ENCODE measurements around the gene NALCN.

The NALCN gene

GRCh38 chr13:101218484-101218883 lies 197.8 kb downstream of the NALCN start:
- Histone ChIP-seq H3K9me3 (no peaks in the 10 kb centered on the region), H3K27me3 (no peaks in the 10 kb centered on the region), H3K36me3 (no peaks in the 10 kb centered on the region), H3K4me2 (no peak overlapping the region), H3K4me1 (no peaks in the 10 kb centered on the region), H3K27ac (no peak overlapping the region), H3K4me3 (no peak overlapping the region), H4K20me1 (no peaks in the 10 kb centered on the region), H3K9ac (no peak overlapping the region)
- TF ChIP-seq Cebpa-rat (IDR thresholded peaks at IDR 0.05), result no peak

GRCh38 chr13:101217086-101217485 lies 199.2 kb downstream of the NALCN start:
- H3K4me3 ChIP-seq, result no peak overlapping the region
- no peak for TF ChIP-seq Cebpa-rat (IDR thresholded peaks at IDR 0.05)
- H4K20me1 ChIP-seq, result no peaks in the 10 kb centered on the region
- no peaks in the 10 kb centered on the region for H3K36me3 ChIP-seq
- no peak overlapping the region for H3K27ac ChIP-seq
- H3K4me1 ChIP-seq, result no peaks in the 10 kb centered on the region
- H3K9ac ChIP-seq, result no peak overlapping the region
- no peaks in the 10 kb centered on the region for H3K27me3 ChIP-seq
- H3K4me2 ChIP-seq, result no peak overlapping the region
- no peaks in the 10 kb centered on the region for H3K9me3 ChIP-seq

GRCh38 chr13:101211261-101211660 lies 205.0 kb downstream of the NALCN start:
- Histone ChIP-seq H3K9ac (no peak overlapping the region), H3K4me3 (no peak overlapping the region), H3K4me2 (no peak overlapping the region), H4K20me1 (no peaks in the 10 kb centered on the region), H3K36me3 (no peaks in the 10 kb centered on the region), H3K27me3 (no peaks in the 10 kb centered on the region), H3K27ac (no peak overlapping the region), H3K4me1 (no peaks in the 10 kb centered on the region), H3K9me3 (no peaks in the 10 kb centered on the region)
- no peak for TF ChIP-seq Cebpa-rat (IDR thresholded peaks at IDR 0.05)

- no peak overlapping the region for H3K4me3 ChIP-seq
- no peak overlapping the region for H3K27ac ChIP-seq
- H3K4me1 ChIP-seq, result no peaks in the 10 kb centered on the region
- TF ChIP-seq Cebpa-rat (IDR thresholded peaks at IDR 0.05), result no peak
- H3K4me2 ChIP-seq, result no peak overlapping the region
- H3K9me3 ChIP-seq, result no peaks in the 10 kb centered on the region
- H3K9ac ChIP-seq, result no peak overlapping the region
- no peaks in the 10 kb centered on the region for H3K27me3 ChIP-seq
- no peaks in the 10 kb centered on the region for H4K20me1 ChIP-seq
- no peaks in the 10 kb centered on the region for H3K36me3 ChIP-seq
Measured at GRCh38 chr13:101210774-101211173, 205.5 kb downstream of the NALCN start.

- no peak for TF ChIP-seq Cebpa-rat (IDR thresholded peaks at IDR 0.05)
- Histone ChIP-seq H4K20me1 (no peaks in the 10 kb centered on the region), H3K4me2 (no peak overlapping the region)
Measured at GRCh38 chr13:101209206-101209893, 207.0 kb downstream of the NALCN start.

GRCh38 chr13:101205408-101205807 lies 210.9 kb downstream of the NALCN start:
- Histone ChIP-seq H3K27me3 (no peaks in the 10 kb centered on the region), H3K4me1 (no peaks in the 10 kb centered on the region), H3K4me3 (no peak overlapping the region), H3K36me3 (no peaks in the 10 kb centered on the region), H4K20me1 (no peaks in the 10 kb centered on the region), H3K9me3 (no peaks in the 10 kb centered on the region), H3K4me2 (no peak overlapping the region), H3K9ac (no peak overlapping the region), H3K27ac (no peak overlapping the region)
- no peak for TF ChIP-seq Cebpa-rat (IDR thresholded peaks at IDR 0.05)

More at GRCh38 chr13:101209206-101209893, 207.0 kb downstream of the NALCN start:
- Histone ChIP-seq H3K9ac (no peak overlapping the region), H3K27me3 (no peaks in the 10 kb centered on the region), H3K9me3 (no peaks in the 10 kb centered on the region), H3K4me3 (no peak overlapping the region), H3K36me3 (no peaks in the 10 kb centered on the region), H3K27ac (no peak overlapping the region), H3K4me1 (no peaks in the 10 kb centered on the region)

- no peaks in the 10 kb centered on the region for H4K20me1 ChIP-seq
- no peak overlapping the region for H3K4me2 ChIP-seq
- H3K36me3 ChIP-seq, result no peaks in the 10 kb centered on the region
- H3K9ac ChIP-seq, result no peak overlapping the region
- H3K4me3 ChIP-seq, result no peak overlapping the region
- TF ChIP-seq Cebpa-rat (IDR thresholded peaks at IDR 0.05), result no peak
- no peaks in the 10 kb centered on the region for H3K4me1 ChIP-seq
- H3K27ac ChIP-seq, result no peak overlapping the region
- H3K9me3 ChIP-seq, result no peaks in the 10 kb centered on the region
- no peaks in the 10 kb centered on the region for H3K27me3 ChIP-seq
Measured at GRCh38 chr13:101204270-101205020, 211.9 kb downstream of the NALCN start.

- no peak overlapping the region for H3K9ac ChIP-seq
- H3K9me3 ChIP-seq, result no peaks in the 10 kb centered on the region
- no peaks in the 10 kb centered on the region for H4K20me1 ChIP-seq
- H3K4me3 ChIP-seq, result no peak overlapping the region
- no peak overlapping the region for H3K4me2 ChIP-seq
- H3K27me3 ChIP-seq, result no peaks in the 10 kb centered on the region
- no peak for TF ChIP-seq Cebpa-rat (IDR thresholded peaks at IDR 0.05)
- no peaks in the 10 kb centered on the region for H3K4me1 ChIP-seq
- H3K27ac ChIP-seq, result no peak overlapping the region
- H3K36me3 ChIP-seq, result no peaks in the 10 kb centered on the region
Measured at GRCh38 chr13:101202590-101202989, 213.7 kb downstream of the NALCN start.

- TF ChIP-seq Cebpa-rat (IDR thresholded peaks at IDR 0.05), result no peak
- Histone ChIP-seq H4K20me1 (no peaks in the 10 kb centered on the region), H3K27ac (no peak overlapping the region), H3K4me2 (no peak overlapping the region), H3K4me1 (no peaks in the 10 kb centered on the region), H3K4me3 (no peak overlapping the region), H3K9ac (no peak overlapping the region), H3K9me3 (no peaks in the 10 kb centered on the region), H3K27me3 (no peaks in the 10 kb centered on the region), H3K36me3 (no peaks in the 10 kb centered on the region)
Measured at GRCh38 chr13:101190976-101191375, 225.3 kb downstream of the NALCN start.

GRCh38 chr13:101190337-101190736 lies 226.0 kb downstream of the NALCN start:
- no peak overlapping the region for H3K4me3 ChIP-seq
- no peaks in the 10 kb centered on the region for H4K20me1 ChIP-seq
- H3K27me3 ChIP-seq, result no peaks in the 10 kb centered on the region
- H3K36me3 ChIP-seq, result no peaks in the 10 kb centered on the region
- no peak overlapping the region for H3K27ac ChIP-seq
- H3K4me1 ChIP-seq, result no peaks in the 10 kb centered on the region
- H3K9me3 ChIP-seq, result no peaks in the 10 kb centered on the region
- no peak overlapping the region for H3K9ac ChIP-seq
- TF ChIP-seq Cebpa-rat (IDR thresholded peaks at IDR 0.05), result 0 out of 2 replicates have a peak, but pooled peaks have one; percentile 23
- H3K4me2 ChIP-seq, result no peak overlapping the region

Measured in BLaER1 (cell line).